Middle frontal gyrus (tissue), 1 donor: ENCODE results near the gene PPM1L.
"Not testable (repeated sequence)": the region's sequence is repeated elsewhere in the genome, so short reads cannot be mapped to it uniquely, and the experiment has no call there.

Experiments used
- DNase-seq: peaks from one replicate; pipeline ENCODE4 v3.0.0-alpha.2; 2015; ENCODE audit warnings: low spot score; ENCODE audit errors: extremely low spot score

PPM1L gene

DNA sequence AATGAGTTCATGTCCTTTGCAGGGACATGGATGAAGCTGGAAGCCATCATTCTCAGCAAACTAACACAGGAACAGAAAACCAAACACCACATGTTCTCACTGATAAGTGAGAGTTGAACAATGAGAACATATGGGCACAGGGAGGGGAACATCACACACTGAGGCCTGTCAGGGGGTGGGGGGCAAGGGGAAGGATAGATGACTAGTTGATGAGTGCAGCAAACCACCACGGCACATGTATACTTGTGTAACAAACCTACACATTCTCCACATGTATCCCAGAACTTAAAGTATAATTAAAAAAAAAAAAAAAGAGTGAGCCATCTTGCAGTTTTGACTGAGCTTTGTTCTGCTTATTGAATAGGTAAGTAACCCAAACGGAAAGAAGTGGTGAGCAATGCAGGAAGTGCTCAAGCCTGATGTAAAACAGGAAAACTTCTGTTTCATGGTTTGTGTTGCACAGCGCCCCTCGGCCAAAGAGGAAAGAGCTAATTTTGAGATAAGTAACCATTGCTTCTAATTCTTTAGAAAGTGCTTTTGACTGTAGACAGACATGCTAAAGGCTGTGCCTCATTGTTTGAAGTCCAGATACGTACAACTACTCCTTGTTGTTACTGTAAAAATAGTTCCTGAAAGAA lies 279.0 kb downstream of the PPM1L start:
- DNase-seq, result not testable (repeated sequence)

DNA sequence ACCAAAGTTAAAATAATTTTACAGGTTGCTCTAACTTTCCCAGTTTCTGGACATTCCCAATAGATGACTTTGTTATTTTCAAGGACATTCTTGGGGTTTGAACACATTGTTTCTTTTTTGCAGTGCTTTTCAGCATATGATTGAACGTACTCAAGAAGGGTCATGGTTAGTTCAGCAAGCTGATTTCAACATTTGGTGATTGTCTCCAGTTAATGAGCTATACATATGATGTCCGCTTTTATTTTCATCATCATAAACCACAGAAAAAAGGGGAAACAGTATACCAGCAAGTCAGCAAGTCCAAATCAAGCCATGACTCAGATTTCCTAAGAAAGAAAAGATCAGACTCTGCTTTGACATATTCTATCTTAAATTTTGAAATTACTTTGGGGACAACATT lies 279.7 kb downstream of the PPM1L start:
- DNase-seq, result no peak

DNA sequence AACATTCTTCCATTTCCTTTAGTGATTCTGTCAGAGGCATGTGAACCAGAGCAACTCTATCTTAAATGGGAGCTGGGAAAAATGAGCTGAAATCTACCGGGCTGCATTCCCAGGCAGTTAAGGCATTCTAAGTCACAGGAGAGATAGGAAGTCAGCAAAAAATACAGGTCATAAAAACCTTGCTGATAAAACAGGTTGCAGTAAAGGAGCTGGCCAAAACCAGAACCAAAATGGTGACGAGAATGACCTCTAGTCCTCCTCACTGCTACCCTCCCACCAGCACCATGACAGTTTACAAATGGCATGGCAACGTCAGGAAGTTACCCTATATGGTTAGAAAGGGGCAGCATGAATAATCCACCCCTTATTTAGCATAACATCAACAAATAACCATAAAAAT lies 282.7 kb downstream of the PPM1L start:
- no peak for DNase-seq

DNA sequence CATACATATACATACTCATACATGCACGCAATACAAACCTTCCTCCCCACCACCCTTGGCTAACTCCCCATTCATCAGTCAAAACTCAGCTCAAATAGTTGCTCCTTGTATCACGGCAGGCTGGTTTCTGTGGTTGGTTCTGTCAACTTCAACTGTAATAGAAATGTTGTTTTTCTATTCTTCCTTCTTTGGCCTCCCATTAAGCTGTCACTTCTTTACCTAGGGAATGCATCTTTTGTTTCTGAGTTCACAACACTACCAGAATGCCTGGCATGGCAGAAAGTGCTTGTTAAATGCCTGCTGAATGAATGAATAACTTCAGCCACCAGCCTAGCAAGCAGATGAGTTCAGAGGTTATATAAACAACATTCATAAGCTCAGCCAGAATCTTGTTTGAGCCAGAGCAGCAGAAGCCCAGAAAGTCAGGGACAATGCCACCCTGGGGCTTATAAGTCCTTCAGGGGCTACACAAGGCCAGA lies 286.0 kb downstream of the PPM1L start:
- no peak for DNase-seq

DNA sequence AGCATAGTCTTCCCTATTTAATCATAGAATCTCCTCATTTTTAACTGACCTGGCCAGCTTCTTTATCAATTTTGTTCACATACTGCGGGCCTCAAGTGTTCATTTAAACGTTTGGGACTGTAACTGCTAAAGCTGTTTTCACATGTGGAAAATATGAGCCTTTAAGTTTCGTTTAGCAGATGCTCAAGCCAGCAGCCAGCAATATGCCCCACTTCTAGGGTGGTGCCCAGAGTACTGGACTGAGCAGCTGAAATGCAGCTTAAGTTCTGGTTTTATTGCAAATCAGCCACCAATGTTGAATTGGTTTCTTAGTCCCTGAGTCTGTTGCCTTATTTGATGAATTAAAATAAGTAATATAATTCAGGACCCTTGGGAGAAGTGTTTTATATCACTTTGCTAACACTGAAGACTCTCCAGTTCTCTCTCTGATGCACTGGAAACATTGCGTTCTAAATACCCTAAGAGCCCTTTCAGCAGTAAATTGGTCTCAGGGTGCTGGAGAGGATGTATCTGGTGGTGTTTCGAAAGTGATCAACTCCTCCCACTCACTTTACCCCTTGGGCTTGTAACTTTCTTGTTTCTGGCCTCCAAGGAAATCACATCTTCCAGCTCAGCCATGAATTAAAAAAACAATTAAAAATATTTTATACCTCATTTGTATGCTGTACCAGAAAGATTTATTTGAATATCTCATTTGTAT lies 287.5 kb downstream of the PPM1L start:
- DNase-seq, result no peak

DNA sequence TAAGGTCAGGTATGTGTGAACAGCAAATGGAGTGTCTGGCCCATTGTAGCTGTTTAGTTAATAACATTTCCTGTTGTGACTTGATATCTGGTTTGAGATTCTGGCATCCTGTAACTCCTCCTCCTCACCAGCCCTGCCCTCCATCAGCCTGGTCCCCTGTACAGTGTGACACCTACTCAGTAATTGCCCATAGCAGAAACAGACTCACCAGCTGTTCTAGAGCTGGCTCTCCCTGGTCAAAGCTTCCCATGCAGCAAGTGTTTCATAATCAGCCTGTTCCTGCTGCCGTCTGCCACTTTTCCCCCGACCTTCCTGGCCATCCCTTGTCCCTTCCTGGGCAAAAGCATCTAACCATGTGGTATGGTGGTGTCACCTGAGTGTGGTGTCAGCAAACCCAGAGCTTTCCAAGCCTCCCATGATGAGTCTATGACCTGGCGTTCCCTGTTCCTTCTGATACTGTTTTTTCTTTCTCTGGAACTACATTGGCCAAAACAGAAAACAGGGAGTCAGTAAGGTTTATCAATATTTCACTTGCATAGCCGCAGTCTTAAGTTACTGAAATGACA lies 293.7 kb downstream of the PPM1L start:
- no peak for DNase-seq

DNA sequence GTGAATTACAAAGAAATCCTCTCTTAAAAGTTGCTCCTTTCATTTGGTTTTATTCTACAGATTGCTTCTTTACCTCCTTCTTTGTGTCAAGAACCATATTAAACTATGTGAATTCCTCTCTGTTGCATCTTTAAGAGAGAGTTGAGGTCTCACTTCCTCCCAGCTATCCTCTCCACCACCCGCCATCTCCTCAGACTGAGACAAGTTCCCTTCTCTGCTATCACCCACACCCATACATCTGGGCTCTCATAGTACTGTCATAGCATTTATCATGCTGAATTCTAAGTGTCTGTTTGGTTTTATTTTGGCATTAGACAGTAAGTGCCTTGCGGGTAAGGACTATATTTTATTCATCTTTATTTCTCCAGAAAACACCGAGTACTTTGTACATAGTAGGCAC lies 294.9 kb downstream of the PPM1L start:
- no peak for DNase-seq

DNA sequence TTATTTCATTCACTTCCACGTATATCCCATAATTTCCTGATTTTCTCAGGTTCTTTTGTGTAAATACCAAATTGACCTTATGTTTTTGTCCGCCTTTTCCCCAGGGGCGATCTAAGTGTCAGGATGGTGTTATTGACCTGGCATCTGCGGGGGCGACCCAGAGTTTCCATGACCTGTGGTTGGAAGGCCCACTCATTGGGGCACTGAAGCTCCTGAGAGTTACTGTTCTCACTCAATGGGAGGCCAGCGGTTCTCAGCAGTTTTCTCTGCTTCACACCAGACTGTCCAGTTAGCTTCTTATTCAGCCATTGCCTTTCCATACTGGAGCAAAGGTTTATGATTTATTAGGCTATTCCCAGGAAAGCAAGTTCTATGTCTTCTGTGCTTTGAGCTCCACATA lies 295.8 kb downstream of the PPM1L start:
- DNase-seq, result no peak

DNA sequence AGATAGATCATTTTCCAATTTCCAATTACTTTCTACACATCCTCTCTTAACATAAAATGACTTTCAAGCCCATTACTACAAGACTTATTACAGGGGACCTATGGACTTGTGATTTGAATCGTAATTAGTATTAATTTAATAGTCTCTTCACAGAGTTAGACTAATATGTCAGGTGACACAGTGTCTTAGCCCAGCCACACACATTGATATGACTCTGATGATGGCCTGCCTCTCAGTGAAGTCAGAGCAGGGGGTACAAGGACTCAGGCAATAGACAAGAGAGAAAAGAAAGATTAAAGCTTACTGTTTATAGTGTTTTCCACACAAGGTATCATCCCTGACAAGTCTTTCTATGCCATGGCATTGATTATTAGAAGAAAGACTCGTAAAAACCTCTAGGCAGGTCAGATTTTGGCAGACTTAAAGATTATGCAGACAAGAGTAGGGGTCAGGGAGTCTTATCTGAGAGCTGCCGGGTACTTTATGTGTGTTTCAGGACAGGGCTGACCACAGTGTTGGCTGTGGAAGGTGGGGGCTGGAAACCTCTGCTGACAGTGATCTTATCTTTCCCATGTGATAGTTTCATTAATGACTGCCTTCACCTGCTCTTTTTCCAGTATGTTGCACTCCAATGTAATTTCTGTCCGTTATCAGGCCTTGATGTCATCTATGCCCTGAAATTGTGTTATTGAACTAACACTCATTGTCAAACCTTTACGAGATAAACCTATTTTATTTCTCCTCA lies 299.0 kb downstream of the PPM1L start:
- DNase-seq, result no peak

DNA sequence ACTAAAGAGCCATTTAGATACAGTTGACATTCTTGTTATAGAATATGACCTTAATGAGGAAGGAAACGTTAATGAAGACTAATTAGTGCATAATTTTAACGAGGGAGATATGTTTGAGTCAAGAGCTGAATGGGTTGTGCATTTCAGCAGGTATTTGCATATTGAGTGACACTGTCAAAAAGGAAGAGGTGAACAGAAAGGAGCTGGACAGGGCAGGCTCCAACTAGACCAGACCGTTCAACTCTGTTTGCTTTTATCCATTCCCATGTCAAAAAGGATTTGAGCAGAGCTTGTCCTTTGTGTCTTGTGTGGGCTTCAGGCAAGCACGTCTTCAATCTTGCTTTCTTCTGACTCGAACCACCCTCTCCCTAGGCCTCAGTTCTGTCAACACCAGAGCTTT lies 308.4 kb downstream of the PPM1L start:
- DNase-seq, result no peak

DNA sequence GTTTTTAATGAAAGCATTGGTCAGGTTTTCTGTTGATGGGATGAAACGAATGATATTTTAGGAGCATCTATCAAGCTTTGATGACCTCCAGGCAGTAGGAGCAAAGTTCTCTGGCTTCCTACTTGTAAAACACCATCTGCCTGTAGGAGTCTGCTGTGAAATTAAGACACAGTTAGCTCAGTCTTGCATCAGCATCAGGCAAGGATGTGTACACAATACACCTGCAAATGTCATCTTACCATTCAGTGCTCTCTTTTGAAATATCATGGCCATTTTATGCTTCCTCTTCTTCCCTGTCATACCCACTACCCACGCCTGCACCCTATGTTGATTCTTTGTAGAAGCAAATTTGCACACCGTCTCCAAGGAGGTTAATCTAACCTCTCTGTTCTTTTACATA lies 310.9 kb downstream of the PPM1L start:
- DNase-seq, result no peak

DNA sequence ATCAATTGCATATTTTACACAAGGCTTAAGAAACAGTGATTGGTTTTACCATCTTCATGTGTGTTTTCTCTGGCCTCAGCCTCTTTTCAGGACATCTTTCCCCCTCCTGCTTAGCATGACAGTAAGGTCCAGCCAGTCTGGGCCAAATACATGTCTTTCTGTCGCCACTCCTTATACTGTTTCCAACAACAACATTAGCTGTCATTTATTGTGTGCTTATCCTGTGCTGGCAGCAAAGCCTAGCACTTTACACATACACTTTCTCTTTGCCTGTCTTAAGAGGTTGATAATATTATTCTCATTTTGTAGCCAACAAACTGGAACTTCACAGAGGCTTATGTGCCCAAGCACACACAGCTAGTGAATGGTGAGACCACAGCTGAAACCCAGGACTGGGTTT lies 311.3 kb downstream of the PPM1L start:
- DNase-seq, result no peak

DNA sequence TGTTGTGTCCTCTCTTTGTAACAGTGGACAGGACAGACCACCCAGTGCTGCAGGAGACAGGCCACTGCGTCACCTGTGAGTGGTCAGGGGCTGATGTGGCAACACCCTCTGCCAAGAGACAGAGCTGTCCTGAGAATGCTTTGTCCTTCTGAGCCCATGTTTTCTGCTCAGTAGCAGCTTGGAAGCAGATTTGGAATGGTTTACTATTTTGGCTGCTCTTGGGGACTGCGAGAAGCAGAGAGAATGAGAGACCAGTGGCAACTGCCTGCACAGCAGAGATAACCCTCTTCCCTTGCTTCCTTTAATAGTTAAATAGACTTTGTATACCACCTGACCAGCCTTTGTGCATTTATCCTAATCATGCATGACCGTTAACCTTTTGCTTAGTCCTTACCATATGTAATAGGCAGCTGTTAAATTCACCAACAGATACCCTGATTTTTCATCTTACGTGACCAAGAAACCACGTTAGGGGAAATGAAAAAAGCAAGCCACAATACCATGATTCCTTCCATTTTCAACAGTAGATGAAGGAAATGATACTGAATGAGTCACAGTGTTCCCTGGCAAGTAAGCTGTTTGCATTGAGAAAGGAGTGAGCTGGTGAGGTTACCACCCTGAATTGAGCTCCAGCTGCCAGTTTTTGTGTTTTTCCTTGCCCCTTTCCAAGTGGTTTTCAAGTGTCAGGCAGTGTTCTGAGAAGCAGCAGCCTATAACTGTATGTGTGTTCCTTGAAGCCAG lies 313.6 kb downstream of the PPM1L start:
- DNase-seq, result no peak

DNA sequence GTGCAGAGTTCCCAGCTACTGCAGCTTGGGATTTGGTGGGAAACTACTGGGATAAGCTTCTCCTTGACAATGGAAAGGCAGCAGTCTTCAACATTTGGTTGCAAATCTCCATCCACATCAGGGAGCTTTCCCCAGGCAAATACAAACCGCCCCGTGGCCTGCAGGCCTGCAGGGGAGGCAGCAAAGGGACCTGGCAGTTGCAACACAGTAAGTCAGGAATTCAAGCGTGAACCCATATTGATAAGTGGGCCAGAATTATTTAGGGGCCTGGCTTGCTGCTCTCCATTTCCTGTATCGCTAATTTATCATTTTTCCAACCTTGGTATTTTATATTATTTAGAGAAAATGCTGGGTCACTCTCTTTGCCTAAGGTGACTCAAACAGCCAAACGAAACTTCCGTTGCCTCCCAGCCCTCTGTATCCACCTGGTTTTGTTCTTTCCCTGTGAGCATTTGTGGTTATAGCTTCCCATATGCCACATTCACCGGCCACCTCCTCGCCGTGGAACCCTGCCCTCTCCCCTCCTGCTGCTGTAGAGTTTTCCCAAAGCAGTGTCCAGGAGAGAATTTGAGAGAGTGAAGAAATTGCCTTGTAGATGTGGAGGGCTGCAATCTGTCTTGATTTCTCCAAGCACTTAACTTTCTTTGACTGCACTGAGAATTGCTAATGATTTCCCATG lies 314.4 kb downstream of the PPM1L start:
- DNase-seq, result no peak

DNA sequence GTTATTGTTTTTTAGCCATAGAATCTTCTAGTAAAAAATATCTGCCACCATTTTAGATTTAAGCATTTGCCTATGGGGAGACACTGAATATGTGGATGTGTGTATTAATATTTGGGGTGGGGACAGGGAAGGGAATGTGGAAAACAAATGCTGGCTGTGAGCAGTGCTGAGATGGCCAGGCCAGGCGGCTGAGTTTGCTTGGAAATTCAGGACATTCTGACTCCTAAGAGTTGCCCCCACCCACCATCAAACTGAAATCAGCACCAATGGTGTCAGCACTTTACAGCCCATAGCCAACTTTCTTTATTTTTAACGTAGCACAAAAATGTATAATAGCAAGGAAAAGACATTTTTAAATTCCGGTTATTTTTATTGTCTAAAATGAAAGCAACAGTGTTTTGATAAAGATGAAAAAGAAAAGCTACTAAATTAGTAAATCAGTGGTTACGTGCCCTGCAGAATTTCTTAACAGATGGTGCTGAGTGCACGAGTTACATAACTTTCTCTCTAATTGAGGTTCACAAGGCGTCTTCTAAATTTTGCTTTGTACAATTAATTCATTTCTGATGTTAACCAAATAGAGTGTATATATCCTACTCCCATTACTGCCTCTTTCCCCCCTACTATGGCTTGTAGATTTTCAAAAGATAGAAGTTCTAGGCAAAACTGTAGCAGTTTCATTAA lies 315.1 kb downstream of the PPM1L start:
- DNase-seq, result no peak

DNA sequence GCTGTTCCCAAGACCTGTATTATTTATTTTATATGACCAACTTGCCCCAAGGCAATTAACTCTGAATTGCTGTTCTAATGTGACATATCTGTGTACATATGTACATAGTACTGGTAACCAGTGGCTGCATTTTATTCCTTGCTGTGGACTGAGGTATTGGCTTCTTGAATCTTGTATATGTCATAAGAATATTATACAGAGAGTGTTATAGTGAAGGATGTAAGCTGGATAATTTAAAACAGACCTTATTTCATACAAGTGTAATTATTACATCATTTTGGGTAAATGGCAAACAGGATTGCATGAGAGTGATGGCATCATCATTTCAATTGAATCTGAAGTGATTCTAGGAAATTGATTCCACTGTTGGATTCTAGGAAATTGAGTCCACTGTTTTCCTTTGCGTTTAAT lies 316.2 kb downstream of the PPM1L start:
- DNase-seq, result no peak

DNA sequence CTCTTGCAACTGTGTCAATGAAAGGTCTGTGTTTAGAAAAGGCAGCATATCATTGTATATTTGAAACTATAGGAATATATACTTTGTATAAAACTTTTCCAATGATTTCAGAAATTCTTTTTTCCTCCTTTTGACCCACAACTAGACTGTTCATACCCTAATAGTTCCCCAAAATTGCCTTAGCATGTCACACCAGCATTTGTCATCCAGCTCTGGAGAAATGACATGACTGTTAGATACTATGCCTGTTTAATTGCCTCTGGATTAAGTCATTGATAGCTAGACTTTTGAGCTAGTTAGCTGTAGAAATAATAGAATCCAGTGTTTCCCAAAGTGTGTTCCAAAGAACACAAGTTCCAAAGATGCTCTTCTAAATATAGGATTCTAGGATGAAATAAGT lies 316.7 kb downstream of the PPM1L start:
- DNase-seq, result no peak

DNA sequence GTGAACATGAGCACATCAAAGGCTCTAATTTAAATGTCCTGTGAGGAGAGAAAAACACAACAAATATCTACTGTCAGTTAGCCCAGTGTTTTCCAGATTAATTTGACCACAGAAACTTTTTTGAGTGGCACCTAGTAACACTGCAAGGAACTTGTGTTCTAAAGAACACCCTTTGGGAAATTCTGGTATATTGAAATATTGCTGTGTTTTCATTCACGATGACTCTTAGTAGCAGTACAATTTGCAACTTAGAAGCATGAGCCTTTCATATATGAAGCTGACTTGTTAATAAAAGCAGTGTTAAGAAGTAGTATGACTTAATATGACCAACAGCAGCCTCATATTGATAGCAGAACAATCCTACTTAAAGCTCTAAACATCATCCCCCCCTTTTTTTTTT lies 317.1 kb downstream of the PPM1L start:
- DNase-seq, result no peak

DNA sequence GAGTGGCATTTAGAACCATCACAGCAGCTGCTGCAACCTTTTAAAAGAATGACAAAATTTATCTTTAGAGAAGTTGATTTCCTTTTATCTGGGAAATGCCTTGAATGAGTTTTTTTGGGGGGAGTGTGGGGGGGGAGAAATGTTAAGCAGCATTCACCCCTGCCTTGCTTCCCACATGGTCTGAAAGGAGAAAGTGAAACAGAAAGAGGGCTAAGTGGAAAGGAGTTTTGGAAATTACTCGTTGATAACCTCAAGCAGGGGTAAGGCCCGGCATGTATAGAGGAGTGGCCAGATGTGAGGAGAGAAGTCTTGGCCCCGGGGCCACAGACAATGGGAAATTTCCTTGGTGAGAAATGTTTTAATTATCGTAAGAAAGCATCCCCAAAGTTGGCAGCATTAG lies 325.6 kb downstream of the PPM1L start:
- no peak for DNase-seq

DNA sequence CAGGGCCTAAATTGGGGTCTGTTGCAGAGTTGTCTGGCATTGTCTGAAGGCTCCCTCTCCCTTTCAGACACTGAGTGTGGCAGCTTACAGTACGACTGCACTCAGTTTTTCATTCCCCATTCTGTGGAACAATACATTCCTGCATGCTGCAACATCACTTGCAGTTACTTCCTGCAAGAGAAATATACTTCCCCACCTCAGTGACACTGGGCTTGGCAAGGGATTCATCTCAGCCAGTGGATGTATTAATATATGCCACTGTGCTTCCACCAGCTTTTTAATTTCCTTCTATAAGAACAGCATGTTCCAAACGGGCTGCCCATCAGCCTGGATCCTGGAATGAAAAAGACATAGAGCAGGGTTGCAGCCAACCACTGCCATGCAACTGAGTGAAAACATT lies 326.0 kb downstream of the PPM1L start:
- DNase-seq, result no peak
